ENCODE results near the gene DHX40.
"Not testable (repeated sequence)": the region's sequence is repeated elsewhere in the genome, so short reads cannot be mapped to it uniquely, and the experiment has no call there.

DHX40 gene

DNA sequence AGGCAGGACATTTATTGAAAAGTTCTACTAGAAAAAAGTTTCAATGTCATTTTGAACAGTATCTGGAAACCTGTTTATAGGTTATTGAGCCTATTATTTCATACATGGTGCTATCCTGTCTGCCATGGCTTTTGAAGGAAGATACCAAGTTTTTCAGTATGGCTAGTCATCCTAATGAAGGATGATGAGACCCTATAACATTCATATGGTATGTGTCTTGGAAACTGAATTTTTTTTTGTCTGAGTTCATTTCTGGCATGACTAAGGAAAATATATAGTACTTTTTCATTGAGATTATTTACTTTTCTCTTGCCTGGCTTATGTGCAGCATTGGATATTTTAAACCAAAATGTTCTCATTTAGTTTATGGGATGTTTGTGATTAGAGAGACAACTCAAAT, 84.5 kb downstream of the DHX40 start:
- Histone ChIP-seq H3K4me3 (ENCODE audit: low read length) (no peak overlapping the region), H3K9me3 (ENCODE audit: control insufficient read depth, low read length) (no peaks in the 10 kb centered on the region), H3K9ac (ENCODE audit: low read length) (no peak overlapping the region), H3K27me3 (replicated peaks; ENCODE audit: control insufficient read depth, insufficient read depth, low read length) (no peaks in the 10 kb centered on the region), H3K4me1 (ENCODE audit: control insufficient read depth, insufficient read depth, low read length) (peaks cover 29% of the 10 kb centered on the region), H3K36me3 (ENCODE audit: control insufficient read depth, insufficient read depth, low read length, severe bottlenecking) (peaks cover 96% of the 10 kb centered on the region)
- no peak for DNase-seq (ENCODE audit: low read depth)

GRCh38 chr17:59650642-59651041, 85.2 kb downstream of the DHX40 start:
- no peak overlapping the region for H3K4me3 ChIP-seq (ENCODE audit: low read length)
- no peak for DNase-seq (ENCODE audit: low read depth)
- no peaks in the 10 kb centered on the region for H3K27me3 ChIP-seq (replicated peaks; ENCODE audit: control insufficient read depth, insufficient read depth, low read length)
- H3K36me3 ChIP-seq (ENCODE audit: control insufficient read depth, insufficient read depth, low read length, severe bottlenecking), result peaks cover 96% of the 10 kb centered on the region
- peaks cover 29% of the 10 kb centered on the region for H3K4me1 ChIP-seq (ENCODE audit: control insufficient read depth, insufficient read depth, low read length)
- H3K9me3 ChIP-seq (ENCODE audit: control insufficient read depth, low read length), result no peaks in the 10 kb centered on the region
- no peak overlapping the region for H3K9ac ChIP-seq (ENCODE audit: low read length)

GRCh38 chr17:59651346-59651745, 85.9 kb downstream of the DHX40 start:
- H3K9ac ChIP-seq (ENCODE audit: low read length), result no peak overlapping the region
- no peaks in the 10 kb centered on the region for H3K9me3 ChIP-seq (ENCODE audit: control insufficient read depth, low read length)
- H3K36me3 ChIP-seq (ENCODE audit: control insufficient read depth, insufficient read depth, low read length, severe bottlenecking), result peaks cover 96% of the 10 kb centered on the region
- no peak for DNase-seq (ENCODE audit: low read depth)
- H3K4me3 ChIP-seq (ENCODE audit: low read length), result no peak overlapping the region
- no peaks in the 10 kb centered on the region for H3K27me3 ChIP-seq (replicated peaks; ENCODE audit: control insufficient read depth, insufficient read depth, low read length)
- peaks cover 33% of the 10 kb centered on the region for H3K4me1 ChIP-seq (ENCODE audit: control insufficient read depth, insufficient read depth, low read length)

DNA sequence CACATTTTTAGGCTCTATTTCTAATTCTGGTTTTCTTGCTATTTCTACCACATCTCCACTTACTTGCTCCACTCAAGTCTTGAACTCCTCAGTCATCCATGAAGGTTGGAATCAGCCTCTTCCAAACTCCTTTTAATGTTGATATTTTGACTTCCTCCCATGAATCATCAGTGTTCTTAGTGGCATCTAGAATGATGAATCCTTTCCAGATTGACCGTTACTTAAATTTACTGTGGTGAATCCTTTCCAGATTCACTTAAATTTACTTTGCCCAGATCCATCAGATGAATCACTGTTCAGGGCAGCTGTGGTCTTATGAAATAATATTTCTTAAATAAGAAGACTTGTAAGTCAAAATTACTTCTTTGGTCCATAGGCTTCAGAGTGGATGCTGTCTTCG, 86.7 kb downstream of the DHX40 start:
- H3K4me3 ChIP-seq (ENCODE audit: low read length), result no peak overlapping the region

DNA sequence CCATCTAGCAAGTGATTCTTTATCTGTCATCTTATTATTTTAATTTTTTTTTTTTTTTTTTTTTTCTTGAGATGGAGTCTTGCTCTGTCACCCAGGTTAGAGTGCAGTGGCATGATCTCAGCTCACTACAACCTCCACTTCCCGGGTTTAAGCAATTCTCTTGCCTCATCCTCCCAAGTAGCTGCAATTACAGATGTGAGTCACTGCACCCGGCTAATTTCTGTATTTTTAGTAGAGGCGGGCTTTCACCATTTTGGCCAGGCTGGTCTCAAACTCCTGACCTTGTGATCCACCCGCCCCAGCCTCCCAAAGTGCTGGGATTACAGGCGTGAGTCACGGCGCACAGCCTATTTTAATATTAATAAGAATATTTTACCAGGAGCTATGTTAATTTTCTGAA, 91.2 kb downstream of the DHX40 start:
- not testable (repeated sequence) for H3K9ac ChIP-seq (ENCODE audit: low read length); H3K27me3 ChIP-seq (replicated peaks; ENCODE audit: control insufficient read depth, insufficient read depth, low read length); H3K9me3 ChIP-seq (ENCODE audit: control insufficient read depth, low read length); H3K4me3 ChIP-seq (ENCODE audit: low read length)
- Histone ChIP-seq H3K36me3 (ENCODE audit: control insufficient read depth, insufficient read depth, low read length, severe bottlenecking) (peaks cover 89% of the 10 kb centered on the region), H3K4me1 (ENCODE audit: control insufficient read depth, insufficient read depth, low read length) (peaks cover 18% of the 10 kb centered on the region)
- DNase-seq (ENCODE audit: low read depth), result peak; percentile 69

More for the DNA sequence above, 86.7 kb downstream of the DHX40 start:
- Histone ChIP-seq H3K9me3 (ENCODE audit: control insufficient read depth, low read length) (no peaks in the 10 kb centered on the region), H3K9ac (ENCODE audit: low read length) (no peak overlapping the region), H3K4me1 (ENCODE audit: control insufficient read depth, insufficient read depth, low read length) (peaks cover 37% of the 10 kb centered on the region), H3K27me3 (replicated peaks; ENCODE audit: control insufficient read depth, insufficient read depth, low read length) (no peaks in the 10 kb centered on the region), H3K36me3 (ENCODE audit: control insufficient read depth, insufficient read depth, low read length, severe bottlenecking) (peaks cover 92% of the 10 kb centered on the region)
- DNase-seq (ENCODE audit: low read depth), result peak; percentile 49
